Stimulated activated CD4-positive, alpha-beta T cell treated with anti-CD3 and anti-CD28 coated beads, TNF-alpha, amount 100 ng/mL, for 48 hours (primary cell): ENCODE data around the gene ARAP3.
"Not testable (repeated sequence)": the region's sequence is repeated elsewhere in the genome, so short reads cannot be mapped to it uniquely, and the experiment has no call there.

ENCODE experiments used
- DNase-seq, 3 donors: peaks; one replicate each; pipeline ENCODE4 v3.0.0-alpha.2; 2020; ENCODE audit warnings: low read depth in 3 of 3

Gene ARAP3, protein sequence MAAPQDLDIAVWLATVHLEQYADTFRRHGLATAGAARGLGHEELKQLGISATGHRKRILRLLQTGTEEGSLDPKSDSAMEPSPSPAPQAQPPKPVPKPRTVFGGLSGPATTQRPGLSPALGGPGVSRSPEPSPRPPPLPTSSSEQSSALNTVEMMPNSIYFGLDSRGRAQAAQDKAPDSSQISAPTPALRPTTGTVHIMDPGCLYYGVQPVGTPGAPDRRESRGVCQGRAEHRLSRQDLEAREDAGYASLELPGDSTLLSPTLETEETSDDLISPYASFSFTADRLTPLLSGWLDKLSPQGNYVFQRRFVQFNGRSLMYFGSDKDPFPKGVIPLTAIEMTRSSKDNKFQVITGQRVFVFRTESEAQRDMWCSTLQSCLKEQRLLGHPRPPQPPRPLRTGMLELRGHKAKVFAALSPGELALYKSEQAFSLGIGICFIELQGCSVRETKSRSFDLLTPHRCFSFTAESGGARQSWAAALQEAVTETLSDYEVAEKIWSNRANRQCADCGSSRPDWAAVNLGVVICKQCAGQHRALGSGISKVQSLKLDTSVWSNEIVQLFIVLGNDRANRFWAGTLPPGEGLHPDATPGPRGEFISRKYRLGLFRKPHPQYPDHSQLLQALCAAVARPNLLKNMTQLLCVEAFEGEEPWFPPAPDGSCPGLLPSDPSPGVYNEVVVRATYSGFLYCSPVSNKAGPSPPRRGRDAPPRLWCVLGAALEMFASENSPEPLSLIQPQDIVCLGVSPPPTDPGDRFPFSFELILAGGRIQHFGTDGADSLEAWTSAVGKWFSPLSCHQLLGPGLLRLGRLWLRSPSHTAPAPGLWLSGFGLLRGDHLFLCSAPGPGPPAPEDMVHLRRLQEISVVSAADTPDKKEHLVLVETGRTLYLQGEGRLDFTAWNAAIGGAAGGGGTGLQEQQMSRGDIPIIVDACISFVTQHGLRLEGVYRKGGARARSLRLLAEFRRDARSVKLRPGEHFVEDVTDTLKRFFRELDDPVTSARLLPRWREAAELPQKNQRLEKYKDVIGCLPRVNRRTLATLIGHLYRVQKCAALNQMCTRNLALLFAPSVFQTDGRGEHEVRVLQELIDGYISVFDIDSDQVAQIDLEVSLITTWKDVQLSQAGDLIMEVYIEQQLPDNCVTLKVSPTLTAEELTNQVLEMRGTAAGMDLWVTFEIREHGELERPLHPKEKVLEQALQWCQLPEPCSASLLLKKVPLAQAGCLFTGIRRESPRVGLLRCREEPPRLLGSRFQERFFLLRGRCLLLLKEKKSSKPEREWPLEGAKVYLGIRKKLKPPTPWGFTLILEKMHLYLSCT (N-terminal part only)

DNA sequence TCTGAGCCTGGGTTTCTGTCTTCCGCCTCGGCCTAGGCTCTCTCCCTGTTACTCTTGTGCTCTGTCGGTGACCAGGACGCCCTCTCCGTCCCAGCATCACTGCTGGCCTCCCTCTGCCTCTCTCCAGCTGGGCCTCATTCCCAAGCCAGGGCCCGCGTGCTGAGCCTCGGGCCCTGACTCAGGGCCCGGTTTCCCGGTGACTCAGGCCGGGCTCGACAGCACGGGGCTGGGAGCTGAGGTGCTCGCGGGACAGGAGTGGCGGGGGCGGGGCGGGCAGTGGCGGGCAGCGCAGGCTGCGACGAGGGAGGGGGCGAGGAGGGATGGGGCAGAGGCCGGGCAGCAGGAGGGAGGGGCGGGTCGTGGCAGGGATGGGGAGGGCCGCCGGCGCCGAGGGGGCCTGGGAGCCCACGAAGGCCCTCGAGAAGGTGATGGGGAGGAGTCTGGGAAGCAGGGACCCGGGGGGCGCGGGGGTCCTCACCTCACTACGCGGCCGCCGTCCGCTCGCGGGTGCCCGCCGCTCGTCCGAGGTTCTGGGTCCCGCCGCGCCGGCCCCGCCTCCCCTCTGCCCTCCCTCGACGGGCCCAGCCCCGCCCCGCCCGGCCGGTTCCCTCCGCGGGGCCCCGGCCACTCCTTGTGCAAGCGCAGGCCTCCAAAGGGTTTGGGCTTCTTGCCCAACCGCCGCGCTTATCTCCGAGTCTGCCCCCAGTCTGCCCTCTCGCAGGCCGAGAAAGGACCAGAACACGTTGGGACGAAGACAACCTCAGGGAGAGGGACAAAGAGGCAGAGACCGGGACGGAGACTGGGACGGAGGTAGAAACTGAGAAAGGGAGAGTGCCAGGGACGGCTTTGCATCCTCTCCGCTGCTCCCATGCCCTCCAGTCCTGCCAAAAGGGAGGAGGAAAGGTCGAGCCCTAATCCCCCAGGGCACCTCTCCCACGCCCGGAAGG is at the start of gene ARAP3:
TSS of gene ARAP3 (minus strand) at position 536 of the 947 bp plus-strand sequence. CDS start 1,744 bp downstream, outside the sequence.
- DNase-seq, result peak in 1 of 3 donors; percentile 47

DNA sequence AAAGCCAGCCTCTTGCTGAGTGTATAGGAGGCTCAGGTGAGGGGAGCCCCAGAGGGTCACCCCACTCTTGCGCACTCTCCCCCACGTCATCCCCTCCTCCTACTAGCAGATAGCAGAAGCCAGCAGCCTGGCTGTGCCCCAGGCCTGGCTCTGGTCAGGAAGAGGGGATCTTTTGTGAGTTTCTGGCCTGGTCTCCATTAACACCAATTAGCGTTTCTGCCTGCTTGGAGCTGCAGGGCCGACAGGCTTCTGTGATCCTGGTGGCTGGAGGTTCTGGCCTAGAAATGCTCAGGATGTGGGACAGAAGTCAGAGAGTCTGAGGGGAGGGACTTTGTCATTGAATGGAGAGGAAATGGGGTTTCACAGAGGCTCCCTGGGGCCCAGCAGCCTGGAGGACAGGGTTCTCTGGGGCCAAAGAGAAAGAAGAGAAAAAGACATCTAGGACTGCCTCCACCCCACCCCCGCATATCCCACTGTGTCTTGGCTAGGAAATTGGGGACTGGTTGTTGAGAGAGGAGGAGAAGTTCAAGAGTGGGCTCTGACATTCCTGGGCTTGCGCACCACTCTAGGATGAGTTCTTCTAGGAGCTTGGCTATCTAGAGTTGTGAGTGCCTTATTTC is 47.5 kb upstream of the ARAP3 start:
- DNase-seq, result no peak

DNA sequence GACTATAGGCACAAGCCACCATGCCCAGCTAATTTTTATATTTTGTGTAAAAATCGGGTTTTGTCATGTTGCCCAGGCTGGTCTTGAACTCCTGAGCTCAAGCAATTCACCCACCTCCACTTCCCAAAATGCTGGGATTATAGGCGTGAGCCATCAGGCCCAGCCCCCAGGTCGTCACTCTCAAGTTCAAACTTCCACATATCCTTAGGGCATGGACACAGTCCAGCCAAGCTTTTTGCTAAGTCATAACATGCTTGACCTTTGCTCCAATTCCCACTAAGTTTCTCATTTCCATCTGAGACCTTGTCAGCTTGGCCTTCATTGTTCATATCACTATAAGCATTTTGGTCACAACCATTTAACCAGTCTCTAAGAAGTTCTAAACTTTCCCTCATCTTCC is 43.9 kb upstream of the ARAP3 start:
- DNase-seq, result no peak

DNA sequence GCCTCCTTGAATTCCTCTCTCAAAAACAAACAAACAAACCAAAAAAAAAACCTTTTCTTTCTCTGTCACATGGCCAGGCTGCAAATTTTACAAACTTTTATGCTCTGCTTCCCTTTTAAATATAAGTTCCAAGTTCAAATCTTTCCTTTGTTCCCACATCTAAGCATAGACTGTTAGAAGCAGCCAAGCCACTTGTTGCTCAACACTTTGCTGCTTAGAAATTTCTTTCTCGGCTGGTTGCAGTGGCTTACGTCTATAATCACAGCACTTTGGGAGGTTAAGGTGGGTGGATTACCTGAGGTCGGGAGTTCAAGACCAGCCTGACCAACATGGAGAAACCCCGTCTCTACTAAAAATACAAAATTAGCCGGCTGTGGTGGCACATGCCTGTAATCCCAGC is 43.1 kb upstream of the ARAP3 start:
- DNase-seq, result not testable (repeated sequence)

DNA sequence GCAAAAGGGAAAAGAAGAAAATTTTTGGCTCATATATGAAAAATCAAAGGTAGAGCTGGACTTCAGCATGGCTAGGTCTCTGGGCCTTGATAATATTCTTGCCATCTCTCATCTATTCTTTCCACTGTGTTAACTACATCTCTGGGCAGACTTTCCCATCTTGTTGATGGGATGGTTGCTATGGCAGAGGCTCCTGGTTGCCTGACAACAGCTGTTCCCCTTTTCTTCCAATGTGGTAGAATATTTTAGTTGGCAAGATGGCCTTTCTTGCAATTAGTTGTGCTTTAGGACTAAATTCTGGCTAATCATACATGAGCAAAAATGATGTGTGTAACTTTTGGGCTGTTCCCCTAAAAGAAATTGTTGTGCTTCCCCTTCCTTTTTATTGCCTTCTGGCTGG is 40.2 kb upstream of the ARAP3 start:
- no peak for DNase-seq

DNA sequence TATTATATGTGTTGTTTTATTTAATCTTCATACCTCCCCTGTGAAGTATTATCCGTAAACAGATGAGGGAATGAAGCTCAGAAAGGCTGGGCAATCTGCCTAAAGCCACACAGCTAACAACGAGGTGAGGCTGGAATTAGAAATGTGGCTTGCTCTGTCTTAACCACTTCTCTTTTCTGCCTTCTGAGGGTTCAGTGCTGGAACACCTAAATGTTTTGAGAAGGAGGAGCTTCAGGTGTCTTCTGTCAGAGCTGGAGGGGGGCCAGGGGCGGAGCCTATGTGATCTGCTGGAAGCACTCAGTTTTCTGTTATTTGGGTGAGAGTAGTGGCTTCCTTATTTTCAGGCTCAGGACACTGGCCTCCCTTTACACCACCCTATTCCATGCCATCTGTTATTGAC is 35.0 kb upstream of the ARAP3 start:
- no peak for DNase-seq

DNA sequence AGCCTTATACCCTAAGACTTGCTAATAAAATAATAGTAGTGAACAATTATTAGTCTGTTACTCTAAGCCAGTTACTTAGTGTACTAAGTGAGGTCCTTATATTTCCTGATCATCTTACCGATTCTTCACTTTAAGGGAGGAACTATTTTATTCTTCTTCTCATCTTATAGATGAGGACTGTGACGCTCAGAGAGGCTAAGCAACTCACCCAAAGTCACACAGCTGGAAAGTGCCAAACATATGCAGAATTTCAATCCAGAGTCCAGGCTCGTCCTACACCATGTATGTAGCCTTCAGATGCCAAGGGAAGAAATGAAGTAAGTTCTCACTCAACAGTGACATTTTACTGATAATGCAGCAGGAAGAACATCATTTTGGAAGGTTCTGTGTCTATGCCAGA is 34.4 kb upstream of the ARAP3 start:
- DNase-seq, result no peak

DNA sequence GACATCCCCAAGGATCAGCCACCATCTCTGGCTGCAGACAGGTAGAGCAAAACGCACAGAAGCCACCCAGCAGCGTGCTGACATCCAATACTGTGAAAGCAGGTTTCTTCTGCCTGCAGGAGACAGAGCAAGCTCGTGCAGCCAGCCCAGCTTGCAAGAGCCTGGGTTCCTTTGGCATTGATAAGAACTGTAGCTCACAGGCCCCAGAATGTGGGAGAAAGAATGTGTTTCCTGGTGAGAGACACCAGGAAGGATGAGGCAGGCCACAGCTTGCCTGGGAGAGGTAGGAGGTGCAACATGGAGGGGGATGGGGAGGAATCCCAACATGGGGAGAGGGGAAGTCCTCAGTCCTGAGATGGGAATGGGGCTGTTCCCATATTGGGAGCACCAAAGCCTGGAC is 34.0 kb upstream of the ARAP3 start:
- no peak for DNase-seq

DNA sequence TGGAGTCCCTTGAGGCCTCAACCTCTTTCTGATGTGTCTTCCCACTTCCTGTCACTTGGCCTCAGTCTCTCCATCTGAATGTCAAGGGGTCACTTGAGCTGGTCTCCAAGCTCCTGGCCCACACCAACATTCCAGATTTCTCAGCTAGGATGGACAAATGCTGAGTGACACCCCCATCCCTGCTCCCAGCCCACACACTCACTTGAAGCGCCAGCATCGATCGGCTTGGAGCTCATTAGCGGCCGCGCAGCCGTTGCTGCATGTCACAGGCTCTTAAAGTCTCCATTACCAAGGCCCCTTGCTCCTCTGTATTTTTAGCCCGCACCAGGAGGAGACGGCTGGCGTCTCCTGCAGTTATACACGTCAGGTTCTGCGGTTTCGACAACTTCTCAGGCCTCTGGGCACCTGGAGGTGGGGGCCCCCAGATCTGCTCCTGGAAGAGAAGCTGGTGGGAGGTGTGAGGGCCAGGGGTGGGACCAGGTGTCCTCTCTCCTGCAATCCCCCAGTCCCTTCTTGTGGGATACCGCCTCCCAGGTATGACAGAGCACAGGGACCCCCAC is 33.4 kb upstream of the ARAP3 start:
- DNase-seq, result no peak

DNA sequence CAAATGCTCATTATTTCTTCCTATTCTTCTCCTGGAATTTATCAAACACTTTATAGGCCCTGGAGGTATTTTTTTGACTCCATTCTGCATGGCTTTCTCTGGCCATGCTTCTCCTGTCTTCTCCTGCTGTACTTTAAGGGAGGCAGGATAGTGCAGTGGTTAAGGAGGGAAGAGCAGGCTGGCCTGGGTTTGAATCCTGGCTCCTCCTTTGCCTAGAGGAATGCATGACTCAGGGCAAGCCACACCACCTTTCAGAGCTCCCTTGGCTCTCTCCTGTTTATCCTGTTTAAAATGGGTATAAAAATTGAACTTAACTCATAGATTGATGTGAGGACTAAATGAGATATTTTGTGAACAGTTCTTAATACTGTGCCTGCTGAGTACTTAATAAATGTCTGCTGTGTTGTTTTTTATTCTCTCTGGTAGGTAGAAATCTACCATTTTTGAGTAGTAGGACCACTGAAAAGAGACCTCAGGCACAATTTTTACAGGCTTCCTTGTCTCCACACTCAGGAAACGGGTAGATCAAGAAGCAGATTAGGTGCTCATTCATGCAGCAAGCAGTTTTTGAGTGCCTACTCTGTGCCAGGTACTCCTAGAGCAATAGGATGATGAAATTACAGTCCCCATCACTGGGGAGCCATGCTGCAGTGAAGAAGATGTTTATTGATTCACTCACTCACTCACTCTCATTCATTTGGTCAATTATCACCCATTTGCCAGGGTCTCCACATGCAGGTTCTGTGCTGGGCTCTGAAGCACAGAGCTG is 32.7 kb upstream of the ARAP3 start:
- no peak for DNase-seq

DNA sequence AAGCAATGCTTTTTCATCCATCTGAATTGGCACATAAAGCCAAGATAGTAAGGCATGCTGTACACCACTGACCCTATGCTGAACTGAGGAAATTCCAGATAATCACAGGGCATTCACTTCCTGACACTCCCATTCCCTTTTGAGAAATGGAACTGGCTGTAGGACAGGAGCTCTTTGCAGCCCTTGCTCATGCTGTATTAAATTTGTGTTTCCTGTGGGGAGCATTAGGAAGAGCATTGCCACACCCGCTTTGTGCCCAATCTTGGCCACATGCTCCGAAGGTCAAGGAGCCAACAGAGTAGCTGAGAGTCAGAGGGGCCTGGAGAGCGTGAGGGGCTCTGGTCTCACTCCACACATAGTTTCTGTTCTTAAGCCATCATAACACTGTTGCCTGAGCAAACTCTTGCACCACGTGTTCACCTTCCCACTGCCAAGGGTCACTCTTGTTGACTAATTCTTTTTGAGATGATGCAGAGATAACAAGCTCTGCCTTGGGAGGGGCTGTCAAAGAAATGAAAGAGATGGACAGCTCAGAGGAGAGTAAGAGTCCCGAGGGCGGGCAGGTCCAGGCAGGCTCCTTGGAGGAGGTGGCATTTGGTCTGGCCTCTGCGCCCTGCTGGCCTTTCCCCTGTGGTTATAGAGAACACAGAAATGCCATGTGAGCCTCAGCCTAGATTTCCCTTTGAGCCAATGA is 31.7 kb upstream of the ARAP3 start:
- DNase-seq, result no peak

DNA sequence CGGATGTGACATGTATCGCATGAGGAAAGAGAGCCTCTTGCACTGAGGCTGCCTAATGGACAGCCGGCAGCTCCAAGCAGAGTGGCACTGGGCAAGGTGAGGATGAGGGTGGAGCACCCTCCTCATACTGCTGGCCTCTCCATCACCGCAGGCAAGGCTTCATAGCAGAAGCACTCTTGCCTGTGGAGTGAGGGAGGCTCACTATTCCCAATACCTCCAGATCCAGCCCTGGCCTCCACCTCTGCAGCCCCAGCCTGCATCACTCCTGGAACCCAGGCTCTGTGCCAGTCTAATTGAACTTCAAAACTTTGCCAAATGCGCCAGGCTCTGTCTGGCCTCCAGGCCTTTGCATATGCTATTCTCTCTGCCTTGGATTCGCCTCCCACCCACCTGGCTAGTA is 29.7 kb upstream of the ARAP3 start:
- no peak for DNase-seq

DNA sequence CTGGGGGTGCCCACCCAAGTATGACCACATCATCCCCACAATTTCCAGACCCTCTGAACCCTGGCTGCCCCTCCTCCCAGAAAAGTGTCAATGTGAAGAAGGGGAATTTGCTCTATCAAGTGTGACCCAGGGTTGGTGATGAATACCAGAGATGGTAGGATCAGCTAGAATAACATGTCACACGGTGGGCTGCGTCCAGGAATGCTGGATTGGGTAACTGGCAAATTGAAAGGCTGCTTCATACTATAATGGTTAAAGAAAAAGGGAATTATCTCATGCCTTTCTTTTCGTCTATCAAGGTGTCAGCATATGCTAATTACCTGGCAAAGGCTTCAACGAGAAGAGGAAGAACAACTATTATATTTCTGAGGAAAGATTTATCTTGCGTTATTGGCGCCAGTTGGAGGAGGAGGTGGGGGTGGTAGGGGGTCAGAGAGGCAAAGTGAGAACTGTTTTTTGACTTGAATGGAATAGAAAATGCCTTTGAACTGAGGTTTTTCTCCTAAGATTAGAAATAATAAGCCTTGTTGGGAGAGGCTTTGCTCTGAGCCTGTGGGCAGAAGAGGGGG is 27.8 kb upstream of the ARAP3 start:
- no peak for DNase-seq

DNA sequence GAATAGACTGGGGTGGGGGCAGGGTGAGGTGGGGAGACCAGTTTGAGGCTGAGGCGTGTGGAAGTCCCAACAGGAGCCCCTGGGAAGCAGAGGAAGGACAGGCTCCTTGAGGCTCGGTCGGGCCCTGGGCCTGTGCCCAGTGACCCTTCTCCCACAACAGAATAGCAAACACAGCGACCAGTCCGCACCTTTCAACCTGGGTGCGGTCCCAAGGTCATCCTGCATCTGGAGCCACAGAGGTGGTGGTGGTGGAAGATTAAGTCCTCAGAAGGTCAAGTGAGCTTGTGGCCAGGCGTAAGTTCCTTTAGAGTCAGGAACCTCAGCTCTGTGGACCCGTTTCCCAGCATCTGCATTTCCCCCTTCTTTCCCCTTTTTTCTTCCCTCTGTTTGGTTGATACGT is 26.0 kb upstream of the ARAP3 start:
- no peak for DNase-seq

DNA sequence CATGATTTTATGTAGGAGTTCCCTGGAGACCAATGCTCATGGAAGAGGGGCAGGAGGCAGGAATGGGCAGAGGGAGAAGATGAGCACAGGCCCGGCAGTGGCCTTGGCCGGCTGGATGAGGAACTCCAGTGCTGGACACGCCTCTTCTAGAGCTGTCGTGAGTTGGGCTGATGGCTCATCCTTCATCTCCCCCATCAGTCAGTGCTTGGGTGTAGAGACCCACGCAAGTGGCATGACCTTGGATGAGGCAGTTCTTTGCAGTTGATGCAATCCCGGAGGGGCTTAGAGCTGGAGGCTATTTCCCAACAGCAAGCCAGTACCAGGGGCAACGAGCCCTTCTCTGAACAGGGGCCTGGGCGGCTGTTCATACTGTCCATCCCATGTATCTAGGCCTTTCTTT is 25.5 kb upstream of the ARAP3 start:
- DNase-seq, result no peak

DNA sequence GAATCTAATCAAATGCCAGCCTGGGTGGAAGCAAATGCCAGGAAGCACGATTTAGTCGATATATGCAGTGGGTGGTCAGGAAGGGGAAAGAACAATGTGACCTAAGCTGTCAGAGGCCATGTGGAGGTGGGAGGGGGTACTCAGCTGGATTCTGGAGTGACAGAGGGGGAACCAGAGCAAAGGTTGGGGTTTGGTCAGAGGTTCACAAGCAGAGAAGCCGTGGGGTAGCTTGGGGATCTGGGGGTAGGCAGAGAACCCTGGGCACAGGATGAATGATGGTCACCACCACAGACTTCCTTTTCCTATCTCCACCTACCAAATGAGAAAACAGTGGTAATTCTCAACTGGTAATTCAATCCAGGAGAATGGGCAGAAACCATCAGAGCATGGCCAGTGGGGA is 24.1 kb upstream of the ARAP3 start:
- DNase-seq, result no peak

DNA sequence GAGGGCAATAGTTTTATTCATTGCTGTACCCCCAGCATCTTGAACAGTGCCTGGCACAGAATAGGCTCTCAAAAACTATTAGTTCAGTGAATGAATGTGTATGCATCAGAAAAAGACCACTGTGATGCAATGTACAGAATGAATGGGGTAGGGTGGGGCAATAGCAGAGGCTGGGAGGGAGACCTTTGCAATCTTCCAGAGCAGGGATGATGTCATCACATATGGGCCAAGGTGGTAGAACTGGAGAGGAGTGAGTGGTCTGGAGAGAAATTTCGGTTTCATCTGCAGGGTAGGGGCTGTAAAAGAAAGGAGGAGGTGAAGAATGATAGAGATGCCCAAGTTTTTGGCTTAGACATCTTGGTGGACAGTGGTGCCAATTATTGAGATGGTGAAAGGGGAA is 23.4 kb upstream of the ARAP3 start:
- DNase-seq, result no peak

DNA sequence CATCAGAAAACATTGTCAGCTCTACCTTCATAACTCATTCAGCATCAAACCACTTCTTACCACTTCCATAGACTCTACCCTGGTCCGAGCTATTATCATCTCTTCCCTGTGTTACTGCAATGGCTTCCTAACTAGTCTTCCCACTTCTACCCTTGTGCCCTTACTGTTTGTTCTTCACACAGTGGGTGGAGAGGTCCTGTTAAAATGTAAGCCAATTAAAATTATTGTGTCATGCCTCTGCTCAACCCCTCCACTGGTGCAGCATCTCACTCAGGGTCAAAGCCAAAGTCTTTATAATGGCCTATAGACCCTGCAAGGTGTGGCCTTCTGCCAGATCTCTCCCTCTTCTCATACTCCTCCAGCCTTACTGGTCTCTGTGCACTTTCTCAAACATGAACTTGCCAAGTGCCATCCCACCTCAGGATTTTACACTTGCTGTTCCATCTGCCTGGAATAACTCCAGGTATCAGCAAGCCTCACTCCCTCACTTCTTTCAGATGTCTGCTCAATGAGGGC is 22.8 kb upstream of the ARAP3 start:
- no peak for DNase-seq
